Activated CD4-positive, alpha-beta T cell treated with anti-CD3 and anti-CD28 coated beads, Interleukin-2, Interleukin-4, amounts not matched to agents 100 ng/mL and 50 ng/mL, durations not matched to agents 16 hours and 8 hours (primary cell): ENCODE data around the gene PIP4K2A.

ENCODE experiments used
- DNase-seq: peaks from one replicate; pipeline ENCODE4 v3.0.0-alpha.2; 2020; ENCODE audit warnings: low spot score

PIP4K2A gene

DNA sequence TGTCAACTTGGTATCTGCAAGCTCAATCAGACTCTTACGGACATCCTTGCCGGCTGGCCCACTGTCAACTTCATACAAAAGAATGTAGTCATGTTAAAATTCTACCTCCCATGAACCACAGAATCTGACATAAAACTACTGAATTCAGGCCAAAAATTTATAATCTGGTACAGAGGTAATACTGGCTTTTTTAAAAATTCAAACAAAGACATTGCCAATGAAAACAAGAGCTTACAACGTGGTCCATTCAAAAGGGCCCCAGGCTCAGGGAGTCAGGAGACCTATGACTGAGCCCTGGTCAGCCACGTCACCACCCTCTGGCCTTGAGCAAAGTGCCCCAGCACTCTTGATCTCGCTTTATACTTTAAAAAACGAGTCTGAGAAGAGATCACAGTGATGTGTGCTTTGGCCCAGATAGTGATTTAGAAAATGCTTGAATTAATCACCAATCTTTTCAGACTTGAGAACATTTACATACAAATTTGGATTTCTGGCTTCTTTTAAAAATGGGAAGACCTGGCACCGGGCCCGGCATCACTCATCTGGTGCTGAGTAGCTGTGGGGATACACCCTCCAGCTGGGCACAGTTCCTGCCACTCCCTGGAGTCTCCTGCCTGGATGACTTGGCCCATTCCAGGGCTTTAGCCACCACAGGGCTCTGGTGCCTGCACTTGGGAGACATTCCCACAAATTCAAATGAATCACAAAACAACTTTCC lies 94.1 kb downstream of the PIP4K2A start:
- no peak for DNase-seq

DNA sequence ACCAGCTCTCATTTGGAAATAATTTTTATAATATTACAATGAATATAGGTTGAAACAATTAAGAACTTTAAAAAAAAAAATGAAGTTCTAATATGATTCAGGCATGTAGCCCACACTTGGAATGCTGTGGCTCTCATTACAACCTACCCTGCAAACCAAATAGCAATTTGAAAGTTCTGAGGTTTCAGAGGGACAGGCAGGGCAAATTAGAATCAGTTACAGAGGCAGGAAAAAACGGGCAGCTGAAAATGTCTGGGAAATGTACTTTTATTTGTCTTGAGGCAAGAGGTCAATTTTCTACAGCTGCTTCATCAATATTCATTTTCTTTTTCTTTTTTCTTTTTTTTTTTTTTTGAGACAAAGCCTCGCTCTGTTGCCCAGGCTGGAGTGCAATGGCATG lies 95.3 kb downstream of the PIP4K2A start:
- no peak for DNase-seq

DNA sequence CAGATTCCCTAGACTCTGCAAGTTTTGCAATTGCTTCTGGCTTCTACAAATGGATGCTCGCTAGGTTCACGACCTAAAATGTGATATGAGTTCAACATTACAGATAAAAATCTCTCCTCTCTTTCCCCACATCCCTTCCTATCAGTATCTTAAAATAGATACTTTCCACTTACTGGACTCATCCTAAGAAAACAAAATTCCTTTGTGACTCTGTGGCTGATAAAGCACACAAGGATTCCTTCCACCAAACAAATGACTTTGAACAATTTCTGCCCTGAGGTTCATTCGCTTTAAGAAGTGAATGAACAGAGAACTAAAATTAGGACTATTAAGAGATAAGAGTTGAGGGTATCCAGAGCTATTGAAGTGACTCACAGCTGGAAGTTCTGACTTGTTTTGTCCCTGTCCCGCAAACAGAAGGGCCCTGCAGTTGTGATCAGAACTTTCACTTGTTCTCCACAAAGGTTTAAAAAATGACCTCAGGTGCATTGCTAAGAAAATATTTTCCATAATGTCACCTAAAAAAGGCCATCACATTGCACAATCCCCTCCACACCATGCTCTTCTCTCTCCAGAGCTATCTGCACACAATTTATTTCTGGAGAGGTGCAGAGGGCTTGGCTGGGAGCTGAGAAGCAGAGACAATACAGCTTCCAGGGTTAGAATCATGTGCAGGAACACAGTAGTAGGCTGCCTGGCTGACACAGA lies 96.1 kb downstream of the PIP4K2A start:
- no peak for DNase-seq

DNA sequence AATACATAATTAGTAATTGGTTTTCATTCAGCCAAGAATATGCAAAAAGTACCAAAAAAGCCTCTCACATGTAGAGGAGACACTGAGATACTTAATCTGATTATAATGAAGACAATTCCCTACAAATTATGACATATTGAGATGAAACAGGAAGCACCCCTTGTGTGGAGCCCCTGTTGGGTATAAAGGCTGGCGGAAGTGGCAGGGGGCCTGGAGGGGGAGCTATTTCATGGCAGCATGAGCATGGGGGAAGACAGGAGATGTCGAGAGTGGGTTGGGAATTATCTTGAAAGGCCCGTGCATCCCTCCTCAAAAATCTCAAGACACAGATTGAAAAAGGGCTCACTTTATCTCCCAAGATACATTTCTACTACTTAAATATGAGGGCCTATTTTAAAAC lies 96.9 kb downstream of the PIP4K2A start:
- no peak for DNase-seq

DNA sequence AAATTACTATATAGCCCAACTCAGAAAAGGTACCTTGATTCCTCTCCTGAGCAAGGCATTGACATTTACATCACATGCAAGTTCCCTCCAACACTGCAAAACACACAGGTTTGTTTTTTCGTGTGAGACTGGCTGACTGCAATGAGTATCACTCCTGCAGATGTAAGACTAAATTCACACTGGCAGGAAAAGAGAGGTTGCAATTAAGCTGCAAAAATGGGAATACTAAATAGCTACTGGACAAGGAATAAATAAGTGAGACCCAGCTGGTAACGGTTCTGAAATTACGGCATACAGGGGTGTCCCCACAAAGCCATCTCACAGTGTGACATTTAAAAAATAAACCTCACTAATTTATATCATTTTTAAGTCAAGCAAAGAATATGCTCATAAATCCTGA lies 97.3 kb downstream of the PIP4K2A start:
- no peak for DNase-seq

DNA sequence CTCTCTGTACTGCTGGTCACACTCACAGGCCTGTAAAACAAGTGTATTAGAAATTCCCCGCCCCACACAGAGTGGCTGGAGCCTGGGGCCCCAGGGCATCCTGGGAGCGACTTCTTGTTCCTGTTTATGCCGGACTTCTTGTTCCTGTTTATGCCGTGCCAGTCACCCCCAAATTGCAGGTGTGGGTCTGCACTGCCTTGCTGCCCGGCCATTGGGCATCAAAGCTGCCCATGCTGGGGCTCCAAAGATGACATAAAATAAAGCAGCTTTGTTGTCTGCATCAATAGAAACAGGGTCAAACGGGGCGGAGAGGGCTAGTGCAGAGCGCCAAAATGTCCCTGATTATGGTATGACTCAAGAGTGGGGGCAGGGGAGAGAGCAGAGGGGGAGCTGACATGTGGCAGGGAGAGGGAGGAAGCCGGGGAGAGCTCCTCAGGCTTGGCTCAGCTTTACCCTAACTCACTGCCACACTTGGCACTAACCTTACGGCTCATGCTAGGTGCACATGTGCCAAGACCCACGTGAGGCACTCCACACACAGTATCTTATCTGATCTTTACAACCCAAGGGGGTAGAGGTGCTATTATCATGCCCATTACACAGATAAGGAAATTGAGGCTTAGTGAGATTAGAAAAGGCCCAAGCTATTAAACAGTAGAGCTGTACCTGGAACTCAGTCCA lies 98.4 kb downstream of the PIP4K2A start:
- no peak for DNase-seq

DNA sequence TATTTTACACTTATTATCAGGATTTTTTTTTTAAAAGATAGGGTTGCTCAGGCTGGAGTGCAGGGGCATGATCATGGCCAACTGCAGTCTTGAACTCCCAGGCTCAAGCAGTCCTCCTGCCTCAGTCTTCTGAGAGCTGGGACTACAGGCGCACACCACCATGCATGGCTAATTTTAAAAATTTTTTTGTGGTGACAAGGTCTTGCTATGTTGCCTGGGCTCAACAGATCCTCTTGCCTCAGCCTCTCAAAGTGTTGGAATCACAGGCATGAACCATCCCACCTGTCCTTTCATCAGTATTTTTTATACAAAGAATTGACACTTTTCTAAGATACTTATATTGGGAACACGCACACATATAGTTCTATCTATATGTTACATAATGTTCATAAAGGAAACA lies 99.3 kb downstream of the PIP4K2A start:
- DNase-seq, result no peak

DNA sequence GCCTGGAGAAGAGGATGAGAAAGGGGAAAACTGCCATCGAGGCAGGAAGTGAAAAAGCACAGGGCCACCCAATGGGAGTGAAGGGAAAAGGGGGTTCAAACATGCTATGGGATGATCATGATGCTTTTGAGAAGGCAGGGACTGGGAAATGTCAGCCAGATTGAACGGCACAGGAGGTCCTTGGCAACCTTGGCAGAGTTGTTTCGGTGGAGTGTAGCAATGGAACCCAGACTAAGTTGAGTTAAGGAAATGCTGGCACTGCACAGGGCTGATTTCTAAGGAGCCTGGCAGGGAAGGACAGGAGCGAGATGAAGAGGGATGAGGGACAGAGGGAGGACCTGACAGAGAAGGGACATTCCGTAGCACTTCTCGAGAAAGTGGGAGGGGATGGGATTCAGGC lies 101.4 kb downstream of the PIP4K2A start:
- no peak for DNase-seq

DNA sequence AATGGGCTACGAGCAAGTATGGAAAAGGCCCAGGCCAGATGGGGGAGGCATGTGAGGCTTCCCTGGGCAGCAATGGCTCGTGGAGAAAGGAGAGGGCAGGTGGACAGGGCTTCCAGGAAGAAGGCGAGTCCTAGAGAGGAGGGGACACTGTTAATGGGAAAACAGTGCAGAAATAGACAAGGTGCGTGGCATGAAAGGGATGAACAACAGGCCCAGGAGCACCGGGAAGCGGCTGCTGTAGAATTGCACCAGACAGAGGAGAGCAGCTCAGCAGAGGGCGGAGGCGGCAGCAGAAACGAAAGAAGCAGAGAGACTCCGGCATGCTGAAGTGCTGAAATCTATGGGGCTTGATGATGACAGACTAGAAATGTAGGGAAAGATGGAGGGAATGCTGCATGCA lies 102.1 kb downstream of the PIP4K2A start:
- no peak for DNase-seq

DNA sequence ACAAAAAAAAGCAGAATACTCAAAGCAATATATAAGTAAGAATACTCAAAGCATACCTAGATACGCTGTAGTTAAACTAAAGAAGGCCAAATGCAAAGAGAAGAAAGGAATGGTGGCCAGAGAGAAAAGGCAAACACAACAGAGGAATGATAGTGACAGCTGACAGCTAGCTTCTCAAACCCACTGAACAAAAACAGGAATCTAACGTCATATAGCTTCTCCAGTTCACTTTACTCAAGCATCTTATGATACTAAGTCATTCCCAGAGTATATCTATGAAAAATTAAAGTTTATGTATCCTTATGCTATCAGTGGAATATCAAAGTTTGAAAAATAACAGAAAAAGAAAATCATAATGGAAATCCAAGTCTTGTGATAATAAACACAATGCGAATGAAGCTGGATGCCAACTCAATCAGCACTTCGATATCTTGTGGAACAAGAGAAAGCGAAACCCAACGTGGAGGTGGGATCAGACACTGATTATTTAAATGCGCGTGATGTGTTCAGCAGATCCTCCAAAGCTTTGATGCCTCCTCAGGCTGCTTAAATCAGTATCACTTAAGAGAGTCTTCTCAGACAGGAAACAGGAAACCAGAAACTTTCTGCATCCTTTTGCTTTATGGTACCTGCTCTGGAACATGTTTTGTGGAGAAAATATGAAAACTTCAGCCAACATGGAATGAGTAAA lies 102.8 kb downstream of the PIP4K2A start:
- peak; percentile 83 for DNase-seq

DNA sequence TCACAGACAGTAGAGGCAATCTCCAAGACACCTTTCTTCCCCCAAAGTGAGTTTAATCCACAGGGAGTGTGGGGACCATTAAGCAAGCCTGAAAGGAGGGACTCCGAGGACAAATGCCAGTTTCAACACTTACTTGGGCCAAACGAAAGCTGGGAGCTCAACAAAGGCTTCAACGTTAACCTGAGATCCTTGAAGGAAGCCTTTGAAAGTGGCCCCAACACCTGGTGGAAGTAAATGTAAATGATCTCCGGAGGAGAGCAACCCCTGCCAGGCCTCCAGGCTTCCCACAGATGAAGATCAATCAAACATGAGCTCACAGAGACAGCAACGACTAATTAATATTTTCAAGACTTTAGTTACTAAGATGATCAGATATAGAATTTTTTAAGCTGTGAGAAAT lies 103.8 kb downstream of the PIP4K2A start:
- DNase-seq, result no peak

DNA sequence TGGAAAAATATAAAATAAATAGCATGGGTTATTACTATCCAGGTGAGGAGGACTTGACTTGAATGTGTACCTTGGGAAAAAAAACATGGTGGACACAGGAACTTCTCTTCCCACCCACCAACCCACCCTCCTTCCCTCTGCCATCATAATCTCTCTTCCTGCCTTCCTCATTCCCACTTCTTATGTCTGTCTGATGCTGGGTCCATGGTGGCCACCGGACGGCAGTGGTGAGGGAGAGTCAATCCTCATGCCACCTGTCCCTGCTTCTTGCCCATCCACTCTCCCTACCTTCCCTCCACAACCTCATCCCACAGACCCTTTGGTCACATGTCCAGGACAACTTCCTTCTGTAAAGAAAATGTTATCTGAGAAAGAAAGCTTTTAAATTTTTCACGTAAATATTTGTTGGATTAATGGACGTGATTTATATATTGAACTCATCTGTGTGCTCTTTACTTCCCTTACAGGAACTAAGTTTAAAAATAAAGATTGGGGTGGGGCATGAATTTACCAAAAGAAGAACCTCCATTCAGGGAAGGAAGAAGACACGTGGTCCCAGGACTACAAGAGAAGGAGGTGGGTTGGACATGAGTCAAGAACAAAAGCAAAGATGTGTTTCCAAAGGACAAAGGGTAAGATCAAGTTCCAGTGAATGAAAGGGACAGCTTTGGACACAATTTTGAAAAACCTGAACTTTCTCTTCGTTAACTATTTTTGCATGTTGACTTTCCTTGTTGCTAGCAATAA lies 104.5 kb downstream of the PIP4K2A start:
- no peak for DNase-seq

DNA sequence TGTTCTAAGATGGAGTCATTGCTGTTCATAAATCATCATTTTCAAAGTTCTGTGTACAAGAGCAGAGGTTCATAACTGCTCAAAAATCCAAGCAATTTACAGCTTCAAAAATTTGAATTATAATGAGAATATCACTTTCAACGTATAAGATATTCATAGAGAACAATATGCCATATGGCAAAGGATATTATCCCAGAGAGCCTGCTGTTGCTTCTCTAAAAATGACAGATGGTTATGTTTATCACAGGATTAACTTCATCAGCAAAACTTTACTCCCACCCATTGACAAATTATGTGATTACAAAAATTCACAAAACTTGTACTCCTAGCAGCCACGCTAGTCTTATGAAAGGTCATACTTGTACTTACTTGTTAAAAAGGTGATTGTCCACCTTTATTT lies 105.1 kb downstream of the PIP4K2A start:
- no peak for DNase-seq

DNA sequence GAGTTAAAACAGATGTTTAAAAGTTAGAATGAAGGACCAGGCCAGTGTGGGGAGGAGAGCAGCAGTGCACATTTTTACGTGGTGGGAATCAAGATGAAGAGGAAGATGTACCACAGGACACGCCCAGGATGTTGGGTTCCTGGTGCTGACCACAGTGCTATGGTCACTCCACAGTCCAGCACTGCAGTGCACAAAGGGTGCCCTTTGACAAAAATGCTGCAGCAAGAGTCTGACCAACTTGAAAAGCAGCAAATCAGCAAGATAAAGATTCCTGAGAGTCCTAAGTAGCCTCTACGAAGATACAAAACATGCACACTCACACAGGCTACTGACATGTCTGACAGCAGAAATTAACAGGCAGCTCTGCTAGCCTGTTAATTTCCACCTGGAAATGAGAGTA lies 107.1 kb downstream of the PIP4K2A start:
- DNase-seq, result no peak

DNA sequence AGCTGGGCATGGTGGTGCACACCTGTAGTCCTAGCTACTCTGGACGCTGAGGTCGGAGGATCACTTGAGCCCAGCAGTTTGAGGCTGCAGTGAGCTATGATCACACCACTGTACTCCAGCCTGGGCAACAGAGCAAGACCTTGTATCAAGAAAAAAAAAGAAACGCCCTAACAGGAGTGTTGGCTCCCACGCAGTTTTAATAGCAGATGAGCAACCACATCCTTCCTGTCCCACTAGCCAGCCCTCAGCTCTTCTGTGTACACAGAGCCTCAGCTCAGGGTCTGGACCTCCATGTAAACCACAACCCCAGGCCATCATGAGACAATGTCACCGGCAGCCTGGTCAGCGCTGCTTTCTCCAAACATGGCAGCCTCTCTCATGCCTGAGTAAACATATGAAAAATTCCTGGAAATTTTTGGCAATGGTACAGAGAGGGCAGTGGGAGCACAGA lies 108.2 kb downstream of the PIP4K2A start:
- no peak for DNase-seq

DNA sequence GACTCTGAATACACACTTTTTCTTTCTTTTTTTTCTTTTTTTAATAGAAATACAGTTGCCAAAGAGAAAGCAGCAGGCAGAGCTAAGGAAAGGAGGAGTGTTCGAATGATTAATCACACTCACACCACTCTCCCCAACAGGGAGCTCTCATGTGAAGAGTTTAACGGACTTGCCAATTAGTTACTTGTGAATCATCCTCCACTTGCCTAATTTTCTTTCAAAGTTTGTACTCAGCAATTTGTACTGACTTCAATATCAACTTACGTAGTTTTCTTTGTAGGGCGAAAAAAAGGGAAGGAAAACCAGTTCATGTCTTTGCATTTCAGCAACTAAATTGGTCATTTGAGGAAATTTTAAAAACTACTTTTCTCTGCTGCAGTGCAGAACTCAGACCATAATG lies 109.2 kb downstream of the PIP4K2A start:
- no peak for DNase-seq

DNA sequence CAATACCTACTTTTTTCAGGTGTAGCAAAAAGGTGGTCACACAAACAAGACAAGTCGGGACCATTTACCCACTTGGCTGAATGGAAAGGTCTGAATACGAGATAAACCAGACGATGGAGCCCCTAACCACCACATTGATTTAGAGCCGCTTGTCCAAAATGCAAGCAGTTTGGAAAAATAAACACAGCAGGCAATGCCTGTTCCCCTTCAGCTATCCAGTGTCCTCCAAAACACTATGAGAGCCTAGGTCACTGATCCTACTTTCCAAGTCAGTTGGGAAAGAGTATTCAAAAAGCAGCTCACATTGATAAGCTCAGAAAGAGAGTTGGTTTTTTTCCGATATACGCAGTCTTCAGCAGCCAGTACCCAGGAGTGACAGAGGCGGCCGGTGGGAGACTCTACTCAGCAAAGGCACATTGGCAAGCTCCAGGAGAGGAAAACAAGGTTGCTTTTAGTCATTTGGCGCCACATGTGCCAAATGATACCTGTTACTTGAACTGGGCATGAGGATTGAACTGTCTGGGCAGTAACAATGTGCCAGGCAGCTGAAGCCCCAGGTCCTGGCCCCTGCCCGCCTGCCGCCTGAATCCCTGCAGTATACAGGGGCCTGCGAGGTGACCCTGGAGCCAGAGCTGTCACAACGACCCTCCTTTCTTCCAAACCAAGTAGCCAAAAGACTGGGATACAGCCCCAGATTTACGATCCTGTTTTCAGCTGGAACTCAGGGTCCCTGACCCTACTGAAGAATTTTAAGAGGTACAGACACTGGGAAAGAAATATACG lies 109.8 kb downstream of the PIP4K2A start:
- DNase-seq, result no peak

DNA sequence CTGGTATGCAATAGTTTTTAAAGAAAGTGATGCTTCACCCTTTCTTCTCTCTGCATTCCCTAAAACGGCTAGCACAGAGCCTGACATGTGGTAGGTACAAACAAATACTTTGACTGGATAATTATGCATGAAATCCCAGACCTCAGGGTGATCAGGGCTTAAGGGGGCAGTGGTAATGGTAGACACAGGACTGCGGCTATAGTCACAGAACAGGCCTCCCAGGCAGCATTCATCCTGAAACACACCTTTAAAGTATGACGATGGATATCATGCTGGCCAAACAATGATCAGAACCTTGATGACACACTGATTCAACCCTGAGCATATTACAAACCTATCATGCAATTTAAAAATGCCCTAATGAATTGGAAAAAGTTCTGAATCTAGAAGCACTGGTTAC lies 110.8 kb downstream of the PIP4K2A start:
- DNase-seq, result no peak

DNA sequence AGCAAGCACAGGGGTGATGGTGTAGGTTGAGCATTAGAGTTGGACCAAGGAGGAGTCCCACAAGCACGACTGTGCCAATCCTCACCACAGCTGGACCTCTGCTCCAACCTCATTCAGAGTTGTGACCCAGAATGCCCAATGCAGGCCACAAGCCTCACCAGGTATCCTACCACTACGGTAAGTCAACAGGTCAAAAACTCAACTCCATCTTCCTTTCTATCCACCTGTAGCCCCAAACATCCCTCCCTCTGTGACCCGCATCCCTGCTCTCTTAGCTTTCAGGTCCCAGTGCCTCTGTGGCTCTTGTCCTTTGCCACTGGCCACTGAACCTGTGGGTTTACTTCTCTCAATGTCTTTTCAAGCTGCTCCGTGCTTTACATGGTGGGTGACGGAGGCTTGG lies 112.8 kb downstream of the PIP4K2A start:
- no peak for DNase-seq

DNA sequence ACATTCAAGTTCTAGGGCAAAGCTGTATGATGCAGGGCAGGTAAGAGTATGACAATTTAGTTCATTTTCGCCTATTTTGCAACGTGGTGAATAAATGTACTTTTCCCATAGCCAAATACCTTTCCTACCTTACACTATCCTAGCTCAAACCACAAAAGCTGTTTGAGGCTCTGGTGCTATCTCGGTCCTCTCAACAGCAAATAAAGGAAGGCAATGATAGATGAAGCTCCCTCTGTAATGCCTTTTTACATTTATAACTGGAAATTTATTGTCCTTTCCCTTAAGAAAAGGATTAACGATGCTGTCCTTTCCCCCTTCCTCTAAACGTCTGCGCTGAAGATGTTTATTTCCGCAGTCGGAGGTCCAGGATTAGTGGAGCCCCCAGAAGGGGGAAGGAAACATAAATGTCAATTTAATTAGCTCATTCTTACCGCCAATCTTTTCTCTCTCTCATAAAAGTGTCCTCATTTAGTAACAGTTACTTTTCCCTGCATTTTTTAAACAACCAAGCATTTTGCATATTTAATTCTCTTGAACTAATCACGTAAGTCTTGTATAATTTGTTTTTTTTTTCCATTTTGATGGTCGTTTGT lies 114.6 kb downstream of the PIP4K2A start:
- no peak for DNase-seq
